ENCODE results near the gene FAM53A.

- TF ChIP-seq TAF1 (IDR thresholded peaks at IDR 0.05; ENCODE audit: low read depth) (no peak), NFIC (IDR thresholded peaks at IDR 0.05) (no peak), EP300 (IDR thresholded peaks at IDR 0.05; ENCODE audit: borderline replicate concordance) (no peak), REST (IDR thresholded peaks at IDR 0.05; ENCODE audit: low read depth) (no peak), RAD21 (IDR thresholded peaks at IDR 0.05; ENCODE audit: low read depth) (no peak), TCF12 (IDR thresholded peaks at IDR 0.05; ENCODE audit: low read depth) (no peak), USF1 (IDR thresholded peaks at IDR 0.05) (no peak)
These were observed 39.2 kb upstream of the FAM53A start for GRCh38 chr4:1723131-1723801.
